Uterus (tissue), 2 donors: ENCODE results near the gene HOXB5.

ENCODE experiments used
- POLR2A ChIP-seq, 2 donors: fragments of 450-650 bp; IDR thresholded peaks; one replicate each; pipeline ENCODE4 v1.6.1; 2016; ENCODE audit warnings: antibody characterized with exemption in 2 of 2, mild to moderate bottlenecking in 1 of 2, moderate library complexity in 1 of 2
- TF ChIP-seq, protein P1 (sequence below), 4 experiments: fragments of 200-600 bp in 2 of 4; fragments of 450-650 bp in 2 of 4; sonication (generic) in 2 of 4; IDR thresholded peaks; one replicate each; pipeline ENCODE4 v1.5.1; 2016 to 2019; ENCODE audit warnings: antibody characterized with exemption in 4 of 4, mild to moderate bottlenecking in 2 of 4, moderate library complexity in 1 of 4

DNA sequence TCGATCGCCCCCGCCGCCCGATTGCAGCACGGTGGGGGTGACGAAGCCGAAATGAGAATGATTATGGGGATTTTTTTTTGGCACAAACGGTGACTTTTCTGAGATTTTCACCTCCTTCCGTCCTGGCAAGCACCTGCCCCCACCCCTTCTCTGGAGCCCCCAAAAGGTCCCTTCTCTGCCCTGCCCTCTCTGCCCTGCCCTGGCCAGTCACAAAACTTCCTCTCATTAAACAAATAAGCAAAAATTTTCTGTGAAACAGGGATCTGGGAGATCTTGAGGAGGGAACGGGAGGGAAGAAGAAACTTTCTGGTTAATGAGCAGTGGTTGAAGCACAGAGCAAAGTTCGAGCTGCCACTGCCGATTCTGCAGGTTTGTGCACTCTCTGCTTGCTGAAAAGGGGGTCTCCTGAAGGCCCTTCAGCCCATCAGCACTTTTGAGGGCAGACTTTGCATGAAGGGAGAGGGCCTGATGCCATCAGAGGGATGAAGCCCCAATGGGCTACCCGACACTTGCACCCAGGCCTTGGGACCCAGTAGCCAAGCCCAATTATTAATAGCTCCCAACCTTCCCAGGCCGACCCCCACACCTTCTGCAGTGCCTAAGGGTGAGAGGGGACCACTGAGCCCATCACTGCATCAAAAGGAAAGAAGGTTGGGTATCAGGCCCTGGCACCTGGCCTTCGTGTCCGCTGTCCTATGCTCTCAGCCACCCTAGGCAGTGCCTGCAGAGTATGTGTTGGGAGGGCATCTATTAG lies 22.6 kb upstream of the HOXB5 start:
- no peak for TF ChIP-seq POLR2A (IDR thresholded peaks at IDR 0.05)
- TF ChIP-seq, protein P1, sequence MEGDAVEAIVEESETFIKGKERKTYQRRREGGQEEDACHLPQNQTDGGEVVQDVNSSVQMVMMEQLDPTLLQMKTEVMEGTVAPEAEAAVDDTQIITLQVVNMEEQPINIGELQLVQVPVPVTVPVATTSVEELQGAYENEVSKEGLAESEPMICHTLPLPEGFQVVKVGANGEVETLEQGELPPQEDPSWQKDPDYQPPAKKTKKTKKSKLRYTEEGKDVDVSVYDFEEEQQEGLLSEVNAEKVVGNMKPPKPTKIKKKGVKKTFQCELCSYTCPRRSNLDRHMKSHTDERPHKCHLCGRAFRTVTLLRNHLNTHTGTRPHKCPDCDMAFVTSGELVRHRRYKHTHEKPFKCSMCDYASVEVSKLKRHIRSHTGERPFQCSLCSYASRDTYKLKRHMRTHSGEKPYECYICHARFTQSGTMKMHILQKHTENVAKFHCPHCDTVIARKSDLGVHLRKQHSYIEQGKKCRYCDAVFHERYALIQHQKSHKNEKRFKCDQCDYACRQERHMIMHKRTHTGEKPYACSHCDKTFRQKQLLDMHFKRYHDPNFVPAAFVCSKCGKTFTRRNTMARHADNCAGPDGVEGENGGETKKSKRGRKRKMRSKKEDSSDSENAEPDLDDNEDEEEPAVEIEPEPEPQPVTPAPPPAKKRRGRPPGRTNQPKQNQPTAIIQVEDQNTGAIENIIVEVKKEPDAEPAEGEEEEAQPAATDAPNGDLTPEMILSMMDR (IDR thresholded peaks at IDR 0.05): no peak
